H1 (cell line): Measurements from ENCODE around the gene ABCB11. TPM values are rescaled to one million over a fixed set of nuclear protein-coding genes. Genes with fewer than 3 reads are reported as not detected.

Experiments used
- CTCF ChIA-PET: fragments of 300-600 bp; sonication (Branson Sonifier 250); formaldehyde crosslinking; loops from one replicate; lab custom pipeline; 2021; ENCODE audit not compliant: partially characterized antibody; lab: Charles Lee
- POLR2A ChIA-PET: fragments of 300-600 bp; sonication (Branson Sonifier 250); formaldehyde crosslinking; loops from one replicate; lab custom pipeline; 2021; ENCODE audit warnings: inconsistent platforms; ENCODE audit not compliant: partially characterized antibody; lab: Charles Lee
- DNase-seq, 2 experiments: peaks; one replicate each; pipeline versions ENCODE4 v3.0.0 to v3.0.0-alpha.2; 2010 to 2022; ENCODE audit warnings: low spot score in 2 of 2, low read depth in 1 of 2, mixed read lengths in 1 of 2
- FAIRE-seq: peaks from 2 replicates; lab custom pipeline; 2011; peaks lifted over from hg19 to GRCh38; lab: Jason Lieb, UNC
- H2AFZ ChIP-seq: 2 replicates; pipeline ENCODE4 v1.8.1; 2012; ENCODE audit warnings: low read length, inconsistent platforms
- H2AK5ac ChIP-seq: 2 replicates; pipeline ENCODE4 v1.6.1; 2013; ENCODE audit warnings: low read depth, low read length
- H2BK120ac ChIP-seq: replicated peaks from 2 replicates; pipeline ENCODE3; 2013; ENCODE audit warnings: low read depth, low read length, inconsistent platforms
- H2BK12ac ChIP-seq: 2 replicates; pipeline ENCODE4 v1.6.1; 2013; ENCODE audit warnings: low read depth, low read length
- H2BK15ac ChIP-seq: 2 replicates; pipeline ENCODE4 v1.6.1; 2013; ENCODE audit warnings: low read length
- H2BK20ac ChIP-seq: 2 replicates; pipeline ENCODE4 v1.6.1; 2013; ENCODE audit warnings: low read length
- H2BK5ac ChIP-seq: 2 replicates; pipeline ENCODE4 v1.6.1; 2013; ENCODE audit warnings: low read depth, low read length
- H3K14ac ChIP-seq: 2 replicates; pipeline ENCODE4 v1.6.1; 2013; ENCODE audit warnings: inconsistent platforms; ENCODE audit not compliant: insufficient read length
- H3K18ac ChIP-seq: 2 replicates; pipeline ENCODE4 v1.6.1; 2013; ENCODE audit warnings: low read length; ENCODE audit errors: extremely low read depth
- H3K23ac ChIP-seq: 2 replicates; pipeline ENCODE4 v1.6.1; 2013; ENCODE audit warnings: inconsistent platforms; ENCODE audit not compliant: insufficient read length
- H3K23me2 ChIP-seq: 2 replicates; pipeline ENCODE4 v1.6.1; 2013; ENCODE audit warnings: low read depth, low read length
- H3K27ac ChIP-seq: 2 replicates; pipeline ENCODE4 v1.6.1; 2011; ENCODE audit warnings: low read depth, low read length, inconsistent platforms
- H3K27me3 ChIP-seq, 4 experiments: replicated peaks in 1 of 4; 1 replicate in 1 of 4; 2 replicates in 3 of 4; pipeline versions ENCODE4 v1.6.1 to v1.8.1; 2011 to 2013; ENCODE audit warnings: low read length in 3 of 4, mild to moderate bottlenecking in 3 of 4, inconsistent platforms in 2 of 4, mixed read lengths in 2 of 4, moderate library complexity in 1 of 4; ENCODE audit not compliant: control insufficient read depth in 3 of 4, insufficient read depth in 3 of 4; ENCODE audit errors: extremely low read depth in 1 of 4
- H3K36me3 ChIP-seq, 4 experiments: 2 replicates each; pipeline versions ENCODE4 v1.6.1 to v1.8.1; 2011 to 2013; ENCODE audit warnings: mild to moderate bottlenecking in 4 of 4, low read length in 3 of 4, moderate library complexity in 2 of 4, control low read depth in 1 of 4, inconsistent platforms in 1 of 4; ENCODE audit not compliant: insufficient read depth in 4 of 4, control insufficient read depth in 2 of 4
- H3K4ac ChIP-seq: replicated peaks from 2 replicates; pipeline ENCODE3; 2013; ENCODE audit warnings: low read length, low read depth, mixed read lengths, inconsistent platforms; ENCODE audit not compliant: insufficient read length
- H3K4me1 ChIP-seq, 4 experiments: replicated peaks in 1 of 4; 1 replicate in 1 of 4; 2 replicates in 3 of 4; pipeline versions ENCODE4 v1.6.1 to v1.8.1; 2011 to 2013; ENCODE audit warnings: low read length in 3 of 4, inconsistent platforms in 2 of 4, mixed read lengths in 1 of 4; ENCODE audit not compliant: insufficient read depth in 4 of 4, control insufficient read depth in 3 of 4
- H3K4me2 ChIP-seq, 2 experiments: 2 replicates each; pipeline versions ENCODE4 v1.6.1 to v1.8.1; 2011 to 2013; ENCODE audit warnings: low read depth in 2 of 2, low read length in 2 of 2, control low read depth in 1 of 2, inconsistent platforms in 1 of 2, mild to moderate bottlenecking in 1 of 2; ENCODE audit not compliant: insufficient read depth in 1 of 2
- H3K4me3 ChIP-seq, 4 experiments: fragments of 200-600, 300-600 bp in 1 of 4; sonication (generic), shearing (Covaris generic), sonication (Bioruptor Twin) in 1 of 4; 2 replicates each; pipeline versions ENCODE4 v1.5.1 to v1.8.1; 2011 to 2016; ENCODE audit warnings: low read length in 4 of 4, low read depth in 3 of 4, control low read depth in 2 of 4, inconsistent platforms in 2 of 4, mild to moderate bottlenecking in 2 of 4, mixed read lengths in 1 of 4, moderate library complexity in 1 of 4; ENCODE audit not compliant: insufficient read depth in 2 of 4; ENCODE audit errors: extremely low read depth in 1 of 4
- H3K56ac ChIP-seq: replicated peaks from 2 replicates; pipeline ENCODE3; 2013; ENCODE audit warnings: low read depth, mild to moderate bottlenecking, mixed read lengths, low read length, inconsistent platforms; ENCODE audit not compliant: insufficient read length
- H3K79me1 ChIP-seq: 2 replicates; pipeline ENCODE4 v1.6.1; 2013; ENCODE audit warnings: low read depth, low read length, control low read depth
- H3K79me2 ChIP-seq, 2 experiments: 2 replicates each; pipeline versions ENCODE4 v1.6.1 to v1.8.1; 2012 to 2013; ENCODE audit warnings: low read length in 2 of 2, mild to moderate bottlenecking in 2 of 2, inconsistent platforms in 1 of 2; ENCODE audit not compliant: insufficient read depth in 2 of 2, control insufficient read depth in 1 of 2
- H3K9ac ChIP-seq, 4 experiments: replicated peaks in 1 of 4; 1 replicate in 1 of 4; 2 replicates in 3 of 4; pipeline versions ENCODE4 v1.6.1 to v1.8.1; 2011 to 2013; ENCODE audit warnings: low read depth in 3 of 4, low read length in 3 of 4, control low read depth in 2 of 4, mild to moderate bottlenecking in 2 of 4, moderate library complexity in 2 of 4, inconsistent platforms in 1 of 4; ENCODE audit errors: extremely low read depth in 1 of 4
- H3K9me3 ChIP-seq, 2 experiments: 2 replicates each; pipeline versions ENCODE4 v1.6.1 to v1.8.1; 2012 to 2013; ENCODE audit warnings: mild to moderate bottlenecking in 2 of 2, moderate library complexity in 2 of 2, control low read depth in 1 of 2, inconsistent platforms in 1 of 2, low read depth in 1 of 2, low read length in 1 of 2, mixed read lengths in 1 of 2; ENCODE audit not compliant: insufficient read depth in 2 of 2
- H4K20me1 ChIP-seq, 2 experiments: replicated peaks in 1 of 2; 2 replicates each; pipeline versions ENCODE3 to v1.8.1; 2011 to 2013; ENCODE audit warnings: inconsistent platforms in 2 of 2, low read length in 2 of 2, mild to moderate bottlenecking in 1 of 2; ENCODE audit not compliant: insufficient read depth in 2 of 2, control insufficient read depth in 1 of 2
- H4K5ac ChIP-seq: 2 replicates; pipeline ENCODE4 v1.6.1; 2013; ENCODE audit warnings: low read length, low read depth, mixed read lengths, inconsistent platforms; ENCODE audit not compliant: insufficient read length
- H4K8ac ChIP-seq: 2 replicates; pipeline ENCODE4 v1.8.0; 2013; ENCODE audit warnings: mild to moderate bottlenecking, moderate library complexity, low read length, inconsistent platforms; ENCODE audit not compliant: insufficient read depth; ENCODE audit errors: extremely low read depth
- H4K91ac ChIP-seq: replicated peaks from 2 replicates; pipeline ENCODE3; 2013; ENCODE audit warnings: low read length, mixed read lengths, inconsistent platforms; ENCODE audit not compliant: insufficient read length
- CREB1 ChIP-seq: IDR thresholded peaks from 2 replicates; pipeline ENCODE4 v1.6.1; 2012; ENCODE audit warnings: inconsistent platforms
- EGR1 ChIP-seq: IDR thresholded peaks from 2 replicates; pipeline ENCODE4 v1.6.1; 2011; ENCODE audit warnings: low read depth, low read length, borderline replicate concordance
- GTF2F1 ChIP-seq: IDR thresholded peaks from 2 replicates; pipeline ENCODE4 v1.6.1; 2012; ENCODE audit warnings: low read depth, low read length, improper control_type of control experiment, borderline replicate concordance
- JUND ChIP-seq: IDR thresholded peaks from 2 replicates; pipeline ENCODE4 v1.6.1; 2011; ENCODE audit warnings: mild to moderate bottlenecking, improper control_type of control experiment, low read length
- NRF1 ChIP-seq: IDR thresholded peaks from 2 replicates; pipeline ENCODE4 v1.6.1; 2011; ENCODE audit warnings: mild to moderate bottlenecking, low read depth, low read length, improper control_type of control experiment
- PHF8 ChIP-seq: fragments of 200-600 bp; sonication (generic); conservative IDR thresholded peaks from 2 replicates; pipeline ENCODE4 v1.7.1; 2012; ENCODE audit warnings: low read depth, mild to moderate bottlenecking, inconsistent platforms, low read length, moderate library complexity
- RAD21 ChIP-seq, 2 experiments: IDR thresholded peaks in 1 of 2; conservative IDR thresholded peaks in 1 of 2; 2 replicates each; pipeline ENCODE4 v1.6.1; 2011; ENCODE audit warnings: low read depth in 2 of 2, low read length in 2 of 2, improper control_type of control experiment in 1 of 2, inconsistent platforms in 1 of 2, mild to moderate bottlenecking in 1 of 2, moderate library complexity in 1 of 2
- TBP ChIP-seq: IDR thresholded peaks from 2 replicates; pipeline ENCODE4 v1.6.1; 2011; ENCODE audit warnings: low read depth, low read length, improper control_type of control experiment
- USF2 ChIP-seq: IDR thresholded peaks from 2 replicates; pipeline ENCODE4 v1.6.1; 2011; ENCODE audit warnings: low read length, improper control_type of control experiment
- WGBS, 2 experiments: shearing (Covaris generic) in 1 of 2; methylation state at CpG; one replicate each; pipeline versions ENCODE4 v1.1.6 to v1.1.7; 2013 to 2015; ENCODE audit warnings: low lambda C conversion rate in 2 of 2, mixed read lengths in 2 of 2, inconsistent platforms in 1 of 2, low coverage in 1 of 2, missing lambda C conversion rate in 1 of 2; ENCODE audit not compliant: insufficient replicate concordance in 2 of 2, insufficient coverage in 1 of 2, insufficient read length in 1 of 2; ENCODE audit errors: extremely low coverage in 1 of 2, missing lambda C conversion rate in 1 of 2; 5-methylcytosine and 5-hydroxymethylcytosine counted together
- polyA plus RNA-seq, 7 experiments: library from polyadenylated mRNA; depleted of rRNA in 3 of 7; stranded (reverse) in 5 of 7; unstranded in 2 of 7; fragments of >200 nt in 5 of 7; fragments of 200-250 nt in 2 of 7; gene quantifications; 1 replicate in 5 of 7; 2 replicates in 1 of 7; 4 replicates in 1 of 7; pipeline versions ENCODE4 v1.2.1 to v1.2.3, GENCODE V29; 2011 to 2013; ENCODE audit warnings: missing spikeins in 2 of 7, mixed read lengths in 2 of 7
- total RNA-seq: library from RNA; stranded (reverse); fragmentation: NEBNext Ultra II Directional; extraction: Animal tissue kit (Norgen Biotek cat#: 25700); gene quantifications from 2 replicates; pipeline ENCODE4 v1.2.1, GENCODE V29; 2021

The ABCB11 gene
- total and polyA plus RNA-seq, 2 of the 8 experiments (the other 6 are each of a cell fraction or from before 2014, with no cell fraction given) = not detected

GRCh38 chr2:168912466-168912865, 118.7 kb downstream of the ABCB11 start:
- Histone ChIP-seq H3K9me3 (peaks cover 5 to 6% of the 10 kb centered on the region in 2 experiments; a peak in 3 of 4 replicates), H2BK15ac (0 out of 2 replicates have a peak overlapping the region, but pooled peaks have one; percentile 82), H3K4ac (no peak overlapping the region), H3K23me2 (no peaks in the 10 kb centered on the region), H4K5ac (no peak overlapping the region), H2BK120ac (no peak overlapping the region), H3K4me3 (peak overlapping the region in 1 of 4 experiments; percentile 26; a peak in 2 of 8 replicates), H3K4me2 (peak overlapping the region; percentile 46 to 59), H2BK20ac (no peak overlapping the region), H3K23ac (no peak overlapping the region), H3K56ac (no peak overlapping the region), H4K20me1 (no peaks in the 10 kb centered on the region), H4K91ac (no peak overlapping the region), H3K36me3 (no peaks in the 10 kb centered on the region), H3K4me1 (peaks cover 7 to 23% (median 22%) of the 10 kb centered on the region in 4 experiments), H2AFZ (no peak overlapping the region), H3K27ac (no peak overlapping the region), H2BK12ac (no peak overlapping the region), H3K14ac (no peak overlapping the region), H3K9ac (no peak overlapping the region), H2BK5ac (no peak overlapping the region), H3K79me1 (no peaks in the 10 kb centered on the region), H3K27me3 (peaks cover 0 to 2% (median 0%) of the 10 kb centered on the region in 4 experiments; a peak in 1 of 7 replicates), H3K18ac (no peak overlapping the region), H2AK5ac (no peak overlapping the region), H4K8ac (no peak overlapping the region), H3K79me2 (no peaks in the 10 kb centered on the region)
- POLR2A ChIA-PET = no interaction called here
- no peak for DNase-seq
- CTCF ChIA-PET = interaction anchor here (1.0 to 2.4 kb wide), 3 partner anchors 9 to 138 kb away, joined by 3 to 9 read pairs (median 7); no protein-coding TSS in a partner anchor
- FAIRE-seq = no peak
- TF ChIP-seq JUND (no peak), TBP (no peak), PHF8 (no peak), NRF1 (no peak), GTF2F1 (no peak), EGR1 (no peak), RAD21 (IDR thresholded peaks at IDR 0.05 in 1 of 2, conservative IDR thresholded peaks at IDR 0.05 in 1 of 2; ENCODE audit: low read depth in 2 of 2, low read length in 2 of 2) (no peak), CREB1 (no peak), USF2 (no peak)
- WGBS, 2 experiments = 76% methylated on average over 6 of the region's 6 CpGs; no CpG with 5 or more reads in 1 of the 2 experiments
